ENCODE measurements around the gene MGA. TPM values are rescaled to one million over a fixed set of nuclear protein-coding genes. Genes with fewer than 3 reads are reported as not detected.

MGA gene
- total and polyA plus RNA-seq, 2 of the 8 experiments (the other 6 are each of a cell fraction or from before 2014, with no cell fraction given): 7.6 to 53.2 TPM

DNA sequence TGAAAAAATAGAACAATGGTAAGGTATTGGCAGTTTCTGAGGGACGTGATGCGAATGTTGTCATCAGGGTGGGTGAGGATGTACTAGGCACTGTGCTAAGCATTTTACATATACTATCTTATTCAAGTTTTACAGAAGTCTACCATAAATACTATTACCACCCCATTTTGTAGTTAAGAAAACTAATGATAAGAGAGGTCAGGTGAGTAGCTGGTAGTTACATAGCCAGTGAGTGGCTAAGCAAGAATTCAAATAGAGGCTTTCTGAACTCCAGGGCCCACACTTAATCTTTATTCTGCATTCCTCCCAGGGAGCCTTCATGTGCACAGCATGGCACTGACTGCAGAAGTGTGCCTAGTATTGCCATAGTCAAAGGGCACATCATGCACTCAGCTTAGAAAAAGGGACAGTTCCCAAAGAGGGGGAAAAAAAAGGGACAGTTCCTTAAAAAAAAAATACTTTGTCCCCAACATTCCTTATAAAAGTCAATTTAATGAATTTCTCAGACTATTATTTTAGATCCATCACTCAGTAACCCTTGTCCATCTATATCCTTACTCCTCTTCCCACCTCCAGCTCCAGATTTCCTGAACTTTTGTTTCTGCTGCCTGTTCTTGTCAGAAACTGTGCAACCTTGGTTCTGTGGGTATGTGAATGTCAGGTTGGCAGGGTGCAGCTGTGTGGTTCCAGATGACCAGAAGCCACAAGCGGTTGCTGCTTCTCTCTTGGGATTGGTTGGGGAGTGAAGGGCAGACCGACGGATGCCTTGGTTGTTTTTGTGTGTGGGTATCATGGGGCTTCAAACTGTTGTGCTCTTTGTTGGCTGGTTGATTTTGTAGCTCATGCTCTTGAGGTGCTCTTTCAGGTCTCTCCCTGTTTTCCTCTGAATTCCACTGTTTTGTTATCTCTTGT lies 122.4 kb downstream of the MGA start:
- no peak for FAIRE-seq
- 86% methylated on average over 5 of the region's 5 CpGs; no CpG with 5 or more reads in 1 of the 2 experiments for WGBS, 2 experiments (ENCODE audit: extremely low coverage in 1 of 2, insufficient coverage in 1 of 2, insufficient read length in 1 of 2, insufficient replicate concordance in 2 of 2, low coverage in 1 of 2, low lambda C conversion rate in 2 of 2, missing lambda C conversion rate in 1 of 2)

More for the DNA sequence above, 122.4 kb downstream of the MGA start:
- no peaks in the 10 kb centered on the region for H3K36me3 ChIP-seq (ENCODE audit: control insufficient read depth in 2 of 4, insufficient read depth in 4 of 4, low read length in 3 of 4)
- no peak overlapping the region for H2AFZ ChIP-seq (ENCODE audit: low read length)
- H3K4me2 ChIP-seq (ENCODE audit: insufficient read depth in 1 of 2, low read depth in 2 of 2, low read length in 2 of 2): no peak overlapping the region
- no peak overlapping the region for H3K9ac ChIP-seq (replicated peaks in 1 of 4; ENCODE audit: extremely low read depth in 1 of 4, low read depth in 3 of 4, low read length in 3 of 4)
- H2AK5ac ChIP-seq (ENCODE audit: low read depth, low read length): no peak overlapping the region
- H4K8ac ChIP-seq (ENCODE audit: extremely low read depth, insufficient read depth, low read length): no peak overlapping the region
- no peak overlapping the region for H2BK12ac ChIP-seq (ENCODE audit: low read depth, low read length)
- no peak overlapping the region for H2BK120ac ChIP-seq (replicated peaks; ENCODE audit: low read depth, low read length)
- no peaks in the 10 kb centered on the region for H4K20me1 ChIP-seq (replicated peaks in 1 of 2; ENCODE audit: control insufficient read depth in 1 of 2, insufficient read depth in 2 of 2, low read length in 2 of 2)
- H3K27ac ChIP-seq (ENCODE audit: low read depth, low read length): no peak overlapping the region
- no peak overlapping the region for H2BK5ac ChIP-seq (ENCODE audit: low read depth, low read length)
- H3K14ac ChIP-seq (ENCODE audit: insufficient read length): no peak overlapping the region
- no peak for DNase-seq (ENCODE audit: low read depth in 1 of 2, low spot score in 2 of 2)
- ChIA-PET POLR2A (ENCODE audit: partially characterized antibody) (interaction anchor here (0.9 to 2.9 kb wide), 2 partner anchors 8 to 38 kb away, joined by 3 to 14 read pairs; partner anchors contain the start of gene MAPKBP1), CTCF (ENCODE audit: partially characterized antibody) (interaction anchor here (1.1 to 3.5 kb wide), 7 partner anchors 9 to 122 kb away, joined by 3 to 32 read pairs (median 3); partner anchors contain the start of gene MAPKBP1)
- H3K23ac ChIP-seq (ENCODE audit: insufficient read length): no peak overlapping the region
- H3K27me3 ChIP-seq (replicated peaks in 1 of 4; ENCODE audit: control insufficient read depth in 3 of 4, extremely low read depth in 1 of 4, insufficient read depth in 3 of 4, low read length in 3 of 4): no peaks in the 10 kb centered on the region
- no peaks in the 10 kb centered on the region; the same call in 1 of the 2 replicates for H3K79me1 ChIP-seq (ENCODE audit: low read depth, low read length)
- H2BK20ac ChIP-seq (ENCODE audit: low read length): no peak overlapping the region; the same call in 1 of the 2 replicates
- H3K4me3 ChIP-seq (ENCODE audit: extremely low read depth in 1 of 4, insufficient read depth in 2 of 4, low read depth in 3 of 4, low read length in 4 of 4): no peak overlapping the region
- no peak overlapping the region for H4K91ac ChIP-seq (replicated peaks; ENCODE audit: insufficient read length, low read length)
- no peak overlapping the region for H3K56ac ChIP-seq (replicated peaks; ENCODE audit: insufficient read length, low read depth, low read length)
- peaks cover 0 to 10% of the 10 kb centered on the region in 2 experiments; a peak in 1 of 4 replicates for H3K79me2 ChIP-seq (ENCODE audit: control insufficient read depth in 1 of 2, insufficient read depth in 2 of 2, low read length in 2 of 2)
- no peak overlapping the region for H2BK15ac ChIP-seq (ENCODE audit: low read length)
- H4K5ac ChIP-seq (ENCODE audit: insufficient read length, low read depth, low read length): no peak overlapping the region
- peaks cover 2 to 13% (median 4%) of the 10 kb centered on the region in 4 experiments; a peak in 4 of 7 replicates for H3K4me1 ChIP-seq (replicated peaks in 1 of 4; ENCODE audit: control insufficient read depth in 3 of 4, insufficient read depth in 4 of 4, low read length in 3 of 4)
- no peaks in the 10 kb centered on the region for H3K9me3 ChIP-seq (ENCODE audit: insufficient read depth in 2 of 2, low read depth in 1 of 2, low read length in 1 of 2)
- TF ChIP-seq SP4 (IDR thresholded peaks at IDR 0.05; ENCODE audit: low read length) (no peak), NANOG (IDR thresholded peaks at IDR 0.05; ENCODE audit: insufficient read depth, low read depth, low read length, poor library complexity, severe bottlenecking) (peak; percentile 39)
- H3K18ac ChIP-seq (ENCODE audit: extremely low read depth, low read length): no peak overlapping the region
- no peaks in the 10 kb centered on the region for H3K23me2 ChIP-seq (ENCODE audit: low read depth, low read length)
- no peak overlapping the region for H3K4ac ChIP-seq (replicated peaks; ENCODE audit: insufficient read length, low read depth, low read length)

Data from H1 (cell line).